NCI-H1105 treated with DMSO at 0.1 percent for 48 hours (cell line): ENCODE measurements around the gene SMAD6.
A peak's percentile ranks its signal among the peaks of the same experiment; 100 is the strongest.
"Not testable (repeated sequence)": the region's sequence is repeated elsewhere in the genome, so short reads cannot be mapped to it uniquely, and the experiment has no call there.

Source experiments
- DNase-seq: peaks from one replicate; lab custom pipeline; 2025; lab: John Stamatoyannopoulos, UW

SMAD6 gene

GRCh38 chr15:66742286-66742685, 40.2 kb downstream of the SMAD6 start:
- no peak for DNase-seq

- no peak for DNase-seq
Measured at GRCh38 chr15:66743204-66743603, 41.2 kb downstream of the SMAD6 start.

- no peak for DNase-seq
Measured at GRCh38 chr15:66743703-66744536, 41.9 kb downstream of the SMAD6 start.

- no peak for DNase-seq
Measured at GRCh38 chr15:66744610-66745279, 42.7 kb downstream of the SMAD6 start.

GRCh38 chr15:66745530-66746230, 43.6 kb downstream of the SMAD6 start:
- DNase-seq, result no peak

GRCh38 chr15:66746231-66746605, 44.2 kb downstream of the SMAD6 start:
- DNase-seq, result no peak

GRCh38 chr15:66747223-66747622, 45.2 kb downstream of the SMAD6 start:
- no peak for DNase-seq

- DNase-seq, result no peak
Measured at GRCh38 chr15:66747886-66748707, 46.1 kb downstream of the SMAD6 start.

- DNase-seq, result no peak
Measured at GRCh38 chr15:66748708-66749035, 46.6 kb downstream of the SMAD6 start.

GRCh38 chr15:66749841-66750575, 48.0 kb downstream of the SMAD6 start:
- DNase-seq, result no peak

- no peak for DNase-seq
Measured at GRCh38 chr15:66750609-66751008, 48.6 kb downstream of the SMAD6 start.

GRCh38 chr15:66751579-66751978, 49.5 kb downstream of the SMAD6 start:
- DNase-seq, result peak; percentile 26

- DNase-seq, result no peak
Measured at GRCh38 chr15:66752078-66752477, 50.0 kb downstream of the SMAD6 start.

- DNase-seq, result no peak
Measured at GRCh38 chr15:66753687-66754377, 51.8 kb downstream of the SMAD6 start.

GRCh38 chr15:66754789-66755188, 52.8 kb downstream of the SMAD6 start:
- no peak for DNase-seq

- DNase-seq, result no peak
Measured at GRCh38 chr15:66755298-66756068, 53.4 kb downstream of the SMAD6 start.

- DNase-seq, result no peak
Measured at GRCh38 chr15:66756295-66756694, 54.3 kb downstream of the SMAD6 start.

GRCh38 chr15:66757030-66757429, 55.0 kb downstream of the SMAD6 start:
- no peak for DNase-seq

GRCh38 chr15:66757521-66757920, 55.5 kb downstream of the SMAD6 start:
- no peak for DNase-seq

- not testable (repeated sequence) for DNase-seq
Measured at GRCh38 chr15:66758217-66758616, 56.2 kb downstream of the SMAD6 start.
